GM13977 (cell line): ENCODE data around the gene ARID1B.

Experiments used
- DNase-seq: peaks from one replicate; pipeline ENCODE4 v3.0.0; 2012; ENCODE audit warnings: low spot score
- in situ Hi-C: fragments of 300-500 bp; cut with MboI; formaldehyde crosslinking; loops from one replicate; pipeline ENCODE4 v1.12.0; 2022; ENCODE audit warnings: low sequenced_read_pairs, low pct_unique_long_range_greater_than_20kb, mixed read lengths, inconsistent platforms; ENCODE audit not compliant: unreplicated experiment
- TF ChIP-seq, protein P1 (sequence below): IDR thresholded peaks from 2 replicates; pipeline ENCODE4 v1.5.1; 2012; ENCODE audit warnings: mild to moderate bottlenecking, control low read depth; ENCODE audit not compliant: insufficient read depth; ENCODE audit errors: extremely low read depth, missing control alignments

Gene ARID1B

GRCh38 chr6:156830126-156830525 lies 52.9 kb downstream of the ARID1B start:
- in situ Hi-C loops, result no loop called here
- TF ChIP-seq, protein P1, sequence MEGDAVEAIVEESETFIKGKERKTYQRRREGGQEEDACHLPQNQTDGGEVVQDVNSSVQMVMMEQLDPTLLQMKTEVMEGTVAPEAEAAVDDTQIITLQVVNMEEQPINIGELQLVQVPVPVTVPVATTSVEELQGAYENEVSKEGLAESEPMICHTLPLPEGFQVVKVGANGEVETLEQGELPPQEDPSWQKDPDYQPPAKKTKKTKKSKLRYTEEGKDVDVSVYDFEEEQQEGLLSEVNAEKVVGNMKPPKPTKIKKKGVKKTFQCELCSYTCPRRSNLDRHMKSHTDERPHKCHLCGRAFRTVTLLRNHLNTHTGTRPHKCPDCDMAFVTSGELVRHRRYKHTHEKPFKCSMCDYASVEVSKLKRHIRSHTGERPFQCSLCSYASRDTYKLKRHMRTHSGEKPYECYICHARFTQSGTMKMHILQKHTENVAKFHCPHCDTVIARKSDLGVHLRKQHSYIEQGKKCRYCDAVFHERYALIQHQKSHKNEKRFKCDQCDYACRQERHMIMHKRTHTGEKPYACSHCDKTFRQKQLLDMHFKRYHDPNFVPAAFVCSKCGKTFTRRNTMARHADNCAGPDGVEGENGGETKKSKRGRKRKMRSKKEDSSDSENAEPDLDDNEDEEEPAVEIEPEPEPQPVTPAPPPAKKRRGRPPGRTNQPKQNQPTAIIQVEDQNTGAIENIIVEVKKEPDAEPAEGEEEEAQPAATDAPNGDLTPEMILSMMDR, result no peak

DNA sequence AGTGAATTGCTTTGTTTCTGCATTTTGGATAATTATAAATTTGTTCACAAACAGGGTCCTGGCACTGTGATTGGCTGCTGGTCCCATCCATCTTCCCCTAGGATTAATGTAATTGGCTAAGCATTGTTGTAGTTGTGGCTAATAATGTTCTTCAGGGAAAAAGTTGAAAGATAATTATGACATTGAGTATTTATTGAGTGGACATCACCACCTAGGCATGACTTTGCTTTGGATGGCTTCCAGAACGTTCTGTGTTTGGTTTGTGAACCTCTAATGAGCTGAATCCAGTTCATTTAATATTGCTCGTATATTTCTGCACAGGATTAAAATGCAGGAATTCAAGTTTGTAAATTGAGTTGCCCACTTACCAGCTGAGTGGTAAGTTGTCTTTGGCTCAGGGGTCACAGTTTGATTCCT lies 55.1 kb downstream of the ARID1B start:
- in situ Hi-C loops, result no loop called here
- DNase-seq, result no peak
- TF ChIP-seq, protein P1, result no peak

More at GRCh38 chr6:156830126-156830525, 52.9 kb downstream of the ARID1B start:
- DNase-seq, result no peak

DNA sequence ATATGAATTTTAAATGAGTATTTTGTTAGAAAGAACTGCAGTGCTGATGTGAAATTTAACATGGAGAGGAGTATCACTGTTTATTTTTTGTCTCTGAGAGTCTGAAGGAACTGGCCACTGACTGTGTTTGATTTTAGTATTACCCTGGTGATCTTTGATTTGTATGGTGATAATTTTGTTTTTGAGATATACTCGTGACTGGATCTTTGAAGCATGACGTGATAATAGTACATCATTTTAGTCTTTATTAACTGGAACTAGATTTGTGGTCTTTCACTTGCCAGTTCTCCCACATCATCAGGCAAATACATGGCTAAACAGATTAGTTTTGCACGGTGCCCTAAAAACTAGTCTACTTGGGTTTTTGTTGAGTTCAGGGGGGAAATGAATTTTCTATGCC lies 55.5 kb downstream of the ARID1B start:
- in situ Hi-C loops, result no loop called here
- no peak for DNase-seq
- TF ChIP-seq, protein P1, result no peak

- in situ Hi-C loops, result no loop called here
- no peak for DNase-seq
These were observed 56.6 kb downstream of the ARID1B start for GRCh38 chr6:156833755-156834154.

DNA sequence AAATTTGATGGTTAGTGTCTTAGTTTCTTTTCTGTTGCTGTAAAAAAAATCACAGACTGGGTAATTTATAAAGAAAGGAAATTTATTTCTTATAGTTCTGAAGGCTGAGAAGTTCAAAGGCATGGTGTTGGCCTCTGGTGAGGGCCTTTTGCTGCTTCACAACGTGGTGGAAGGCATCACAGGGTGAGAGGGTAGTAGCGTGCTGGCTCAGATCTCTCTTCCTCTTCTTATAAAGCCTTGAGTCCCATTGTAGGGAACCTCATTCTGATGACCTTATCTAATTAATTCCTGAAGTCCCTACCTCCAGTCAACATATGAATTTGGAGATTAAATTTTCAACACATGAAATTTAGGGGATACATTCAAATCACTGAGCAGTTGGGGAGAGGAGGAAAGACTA lies 62.0 kb downstream of the ARID1B start:
- no peak for DNase-seq
- TF ChIP-seq, protein P1, result no peak
- in situ Hi-C loops, result no loop called here

More at GRCh38 chr6:156833755-156834154, 56.6 kb downstream of the ARID1B start:
- TF ChIP-seq, protein P1, result no peak

GRCh38 chr6:156839591-156840001 lies 62.4 kb downstream of the ARID1B start:
- in situ Hi-C loops, result no loop called here
- TF ChIP-seq, protein P1, result no peak
- no peak for DNase-seq

GRCh38 chr6:156840136-156840535 lies 63.0 kb downstream of the ARID1B start:
- TF ChIP-seq, protein P1, result no peak
- no peak for DNase-seq
- in situ Hi-C loops, result no loop called here
